H9 (cell line): Measurements from ENCODE around the gene UBALD1. TPM values are rescaled to one million over a fixed set of nuclear protein-coding genes. Genes with fewer than 3 reads are reported as not detected.

Experiments used
- DNase-seq: peaks from one replicate; pipeline ENCODE4 v3.0.0-alpha.2; 2017
- H2AFZ ChIP-seq: one replicate; pipeline ENCODE4 v1.6.1; 2013; ENCODE audit warnings: mild to moderate bottlenecking, low read length, control low read depth, moderate library complexity
- H2AK5ac ChIP-seq: 2 replicates; pipeline ENCODE4 v1.6.1; 2013; ENCODE audit warnings: low read length, control low read depth, mixed read lengths; ENCODE audit not compliant: insufficient read length
- H2BK120ac ChIP-seq: one replicate; pipeline ENCODE4 v1.6.1; 2013; ENCODE audit warnings: low read depth, mild to moderate bottlenecking, low read length, control low read depth, inconsistent platforms; ENCODE audit not compliant: poor library complexity, severe bottlenecking
- H2BK12ac ChIP-seq: 2 replicates; pipeline ENCODE4 v1.6.1; 2013; ENCODE audit warnings: low read length, control low read depth, mixed read lengths, low read depth; ENCODE audit not compliant: insufficient read length
- H2BK15ac ChIP-seq: 2 replicates; pipeline ENCODE4 v1.6.1; 2013; ENCODE audit warnings: low read depth, low read length, control low read depth
- H2BK20ac ChIP-seq: one replicate; pipeline ENCODE4 v1.6.1; 2013; ENCODE audit warnings: low read depth, mild to moderate bottlenecking, low read length, control low read depth, inconsistent platforms; ENCODE audit not compliant: poor library complexity, severe bottlenecking
- H2BK5ac ChIP-seq: 2 replicates; pipeline ENCODE4 v1.6.1; 2013; ENCODE audit warnings: low read length, control low read depth, mixed read lengths; ENCODE audit not compliant: insufficient read length
- H3K14ac ChIP-seq: 2 replicates; pipeline ENCODE4 v1.6.1; 2013; ENCODE audit warnings: low read length, control low read depth; ENCODE audit not compliant: insufficient read depth
- H3K18ac ChIP-seq: 2 replicates; pipeline ENCODE4 v1.6.1; 2013; ENCODE audit warnings: low read depth, mild to moderate bottlenecking, mixed read lengths, low read length, control low read depth; ENCODE audit not compliant: insufficient read length
- H3K23ac ChIP-seq: 2 replicates; pipeline ENCODE4 v1.6.1; 2013; ENCODE audit warnings: low read length, control low read depth, mixed read lengths, low read depth; ENCODE audit not compliant: insufficient read length
- H3K23me2 ChIP-seq: 2 replicates; pipeline ENCODE4 v1.6.1; 2013; ENCODE audit warnings: low read depth, mild to moderate bottlenecking, mixed read lengths, low read length, control low read depth; ENCODE audit not compliant: insufficient read length, poor library complexity, severe bottlenecking
- H3K27ac ChIP-seq: 2 replicates; pipeline ENCODE4 v1.5.1; 2013; ENCODE audit warnings: low read length, control low read depth, mixed read lengths, low read depth; ENCODE audit not compliant: insufficient read length
- H3K27me3 ChIP-seq: 2 replicates; pipeline ENCODE4 v1.6.1; 2013; ENCODE audit warnings: low read length, control low read depth, inconsistent platforms; ENCODE audit not compliant: insufficient read depth
- H3K4ac ChIP-seq: 2 replicates; pipeline ENCODE4 v1.6.1; 2013; ENCODE audit warnings: low read depth, mild to moderate bottlenecking, control low read depth, inconsistent platforms, low read length, moderate library complexity
- H3K4me1 ChIP-seq: 2 replicates; pipeline ENCODE4 v1.6.1; 2013; ENCODE audit warnings: low read length, control low read depth, inconsistent platforms; ENCODE audit not compliant: insufficient read depth
- H3K4me2 ChIP-seq: 2 replicates; pipeline ENCODE4 v1.6.1; 2013; ENCODE audit warnings: low read length, control low read depth, mixed read lengths; ENCODE audit not compliant: insufficient read length, insufficient read depth
- H3K56ac ChIP-seq: 2 replicates; pipeline ENCODE4 v1.6.1; 2013; ENCODE audit warnings: low read depth, mild to moderate bottlenecking, mixed read lengths, low read length, control low read depth; ENCODE audit not compliant: insufficient read length
- H3K79me1 ChIP-seq: 2 replicates; pipeline ENCODE4 v1.6.1; 2013; ENCODE audit warnings: low read depth, mild to moderate bottlenecking, moderate library complexity, low read length, control low read depth, inconsistent platforms; ENCODE audit not compliant: insufficient read depth, poor library complexity, severe bottlenecking
- H3K79me2 ChIP-seq: 2 replicates; pipeline ENCODE4 v1.6.1; 2013; ENCODE audit warnings: low read length, control low read depth, inconsistent platforms; ENCODE audit not compliant: insufficient read depth
- H3K9ac ChIP-seq: 2 replicates; pipeline ENCODE4 v1.6.1; 2013; ENCODE audit warnings: low read length, control low read depth, mixed read lengths; ENCODE audit not compliant: insufficient read length; ENCODE audit errors: extremely low read depth
- H3K9me3 ChIP-seq: one replicate; pipeline ENCODE4 v1.6.1; 2013; ENCODE audit warnings: low read depth, low read length, inconsistent platforms; ENCODE audit not compliant: control insufficient read depth
- H3T11ph ChIP-seq: one replicate; pipeline ENCODE4 v1.6.1; 2013; ENCODE audit warnings: mild to moderate bottlenecking, low read length, control low read depth, inconsistent platforms
- H4K20me1 ChIP-seq: one replicate; pipeline ENCODE4 v1.6.1; 2013; ENCODE audit not compliant: control insufficient read depth, insufficient read length, insufficient read depth
- H4K5ac ChIP-seq: 2 replicates; pipeline ENCODE4 v1.6.1; 2013; ENCODE audit warnings: low read depth, mild to moderate bottlenecking, mixed read lengths, low read length, control low read depth; ENCODE audit not compliant: insufficient read length
- H4K8ac ChIP-seq: replicated peaks from 2 replicates; pipeline ENCODE4 v1.6.1; 2013; ENCODE audit warnings: low read length, control low read depth, mixed read lengths, low read depth; ENCODE audit not compliant: insufficient read length
- H4K91ac ChIP-seq: 2 replicates; pipeline ENCODE4 v1.6.1; 2013; ENCODE audit warnings: low read depth, mild to moderate bottlenecking, moderate library complexity, mixed read lengths, low read length, control low read depth; ENCODE audit not compliant: insufficient read length
- H3K27ac Mint-ChIP-seq, 3 experiments: 2 replicates in 2 of 3; 3 replicates in 1 of 3; pipeline ENCODE4 v1.8.0; 2020 to 2021; ENCODE audit warnings: mixed read lengths in 3 of 3, mild to moderate bottlenecking in 1 of 3, moderate library complexity in 1 of 3
- H3K27me3 Mint-ChIP-seq: 2 replicates; pipeline ENCODE4 v1.8.0; 2021; ENCODE audit warnings: low read depth, mild to moderate bottlenecking, moderate library complexity, mixed read lengths
- H3K36me3 Mint-ChIP-seq, 3 experiments: 2 replicates in 2 of 3; 3 replicates in 1 of 3; pipeline ENCODE4 v1.8.0; 2020 to 2021; ENCODE audit warnings: low read depth in 3 of 3, mixed read lengths in 3 of 3; ENCODE audit not compliant: insufficient read depth in 1 of 3
- H3K4me1 Mint-ChIP-seq, 2 experiments: 2 replicates each; pipeline ENCODE4 v1.8.0; 2020; ENCODE audit warnings: mixed read lengths in 2 of 2
- H3K4me3 Mint-ChIP-seq, 2 experiments: 2 replicates in 1 of 2; 3 replicates in 1 of 2; pipeline ENCODE4 v1.8.0; 2020 to 2021; ENCODE audit warnings: mild to moderate bottlenecking in 2 of 2, mixed read lengths in 2 of 2, moderate library complexity in 1 of 2
- H3K9me3 Mint-ChIP-seq, 2 experiments: 2 replicates in 1 of 2; 3 replicates in 1 of 2; pipeline ENCODE4 v1.8.0; 2020; ENCODE audit warnings: mild to moderate bottlenecking in 2 of 2, mixed read lengths in 2 of 2, moderate library complexity in 1 of 2
- WGBS: extraction: QIAGEN DNeasy Blood & Tissue Kit; methylation state at CpG from one replicate; pipeline ENCODE4 v1.1.7; 2013; ENCODE audit warnings: missing lambda C conversion rate, low lambda C conversion rate, mixed read lengths; ENCODE audit not compliant: insufficient read length; ENCODE audit errors: extremely low coverage; 5-methylcytosine and 5-hydroxymethylcytosine counted together
- total RNA-seq: library from RNA; stranded (reverse); gene quantifications from 2 replicates; pipeline ENCODE4 v1.2.1, GENCODE V29; 2021
- TF ChIP-seq, protein P1 (sequence below): fragments of 200-600 bp; sonication (generic); conservative IDR thresholded peaks from 3 replicates; pipeline ENCODE4 v1.8.0; 2021; ENCODE audit warnings: antibody characterized with exemption, mild to moderate bottlenecking

UBALD1 gene
- total RNA-seq, 1 experiment from 2014 or later, result 80.9 TPM

DNA sequence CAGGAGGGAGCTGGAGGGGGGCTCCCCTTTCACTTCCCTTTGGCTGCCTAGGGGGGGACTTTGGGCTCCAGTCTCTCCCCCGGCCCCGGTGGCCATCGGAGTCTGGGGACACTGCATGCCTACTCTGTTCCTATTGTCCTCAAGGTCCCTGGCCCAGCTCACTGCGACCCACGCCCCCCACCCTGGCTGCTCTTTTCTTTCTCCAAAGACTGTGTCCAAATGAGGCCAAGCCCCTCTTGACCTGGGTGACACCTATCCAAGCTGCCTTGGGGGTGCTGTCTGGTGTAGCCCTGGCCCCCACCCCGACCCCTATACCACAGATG is 12.9 kb downstream of the UBALD1 start:
- Histone ChIP-seq H2BK12ac (no peak overlapping the region), H4K8ac (no peak overlapping the region), H3K18ac (no peak overlapping the region), H3K9ac (no peak overlapping the region), H3K56ac (no peak overlapping the region), H3K9me3 (no peaks in the 10 kb centered on the region), H3K79me2 (no peaks in the 10 kb centered on the region), H3K23me2 (no peaks in the 10 kb centered on the region), H3K4me2 (no peak overlapping the region), H2BK120ac (no peak overlapping the region), H3K4me1 (no peaks in the 10 kb centered on the region), H4K91ac (no peak overlapping the region), H2BK20ac (no peak overlapping the region), H2BK15ac (no peak overlapping the region), H3K14ac (no peak overlapping the region), H3K4ac (no peak overlapping the region), H4K20me1 (no peaks in the 10 kb centered on the region), H3K27me3 (no peaks in the 10 kb centered on the region), H3K79me1 (no peaks in the 10 kb centered on the region), H4K5ac (no peak overlapping the region), H2BK5ac (no peak overlapping the region), H3K27ac (no peak overlapping the region), H2AK5ac (no peak overlapping the region), H3T11ph (no peak overlapping the region), H2AFZ (no peak overlapping the region), H3K23ac (no peak overlapping the region)
- no peak overlapping the region for H3K4me3 Mint-ChIP-seq
- H3K4me1 Mint-ChIP-seq, result peaks cover 12 to 27% of the 10 kb centered on the region in 2 experiments
- no peak overlapping the region; a peak in 1 of 7 replicates for H3K27ac Mint-ChIP-seq
- no peak for DNase-seq
- H3K9me3 Mint-ChIP-seq, result no peaks in the 10 kb centered on the region
- no CpG with 5 or more reads among the region's 6 CpGs for WGBS
- peaks cover 0 to 7% (median 0%) of the 10 kb centered on the region in 3 experiments; a peak in 1 of 7 replicates for H3K36me3 Mint-ChIP-seq
- TF ChIP-seq, protein P1, sequence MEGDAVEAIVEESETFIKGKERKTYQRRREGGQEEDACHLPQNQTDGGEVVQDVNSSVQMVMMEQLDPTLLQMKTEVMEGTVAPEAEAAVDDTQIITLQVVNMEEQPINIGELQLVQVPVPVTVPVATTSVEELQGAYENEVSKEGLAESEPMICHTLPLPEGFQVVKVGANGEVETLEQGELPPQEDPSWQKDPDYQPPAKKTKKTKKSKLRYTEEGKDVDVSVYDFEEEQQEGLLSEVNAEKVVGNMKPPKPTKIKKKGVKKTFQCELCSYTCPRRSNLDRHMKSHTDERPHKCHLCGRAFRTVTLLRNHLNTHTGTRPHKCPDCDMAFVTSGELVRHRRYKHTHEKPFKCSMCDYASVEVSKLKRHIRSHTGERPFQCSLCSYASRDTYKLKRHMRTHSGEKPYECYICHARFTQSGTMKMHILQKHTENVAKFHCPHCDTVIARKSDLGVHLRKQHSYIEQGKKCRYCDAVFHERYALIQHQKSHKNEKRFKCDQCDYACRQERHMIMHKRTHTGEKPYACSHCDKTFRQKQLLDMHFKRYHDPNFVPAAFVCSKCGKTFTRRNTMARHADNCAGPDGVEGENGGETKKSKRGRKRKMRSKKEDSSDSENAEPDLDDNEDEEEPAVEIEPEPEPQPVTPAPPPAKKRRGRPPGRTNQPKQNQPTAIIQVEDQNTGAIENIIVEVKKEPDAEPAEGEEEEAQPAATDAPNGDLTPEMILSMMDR, result no peak
- peaks cover 2% of the 10 kb centered on the region for H3K27me3 Mint-ChIP-seq
